ENCODE data around the gene SST.

GRCh38 chr3:187719628-187720336 is 49.6 kb upstream of the SST start:
- TF ChIP-seq, protein P1, sequence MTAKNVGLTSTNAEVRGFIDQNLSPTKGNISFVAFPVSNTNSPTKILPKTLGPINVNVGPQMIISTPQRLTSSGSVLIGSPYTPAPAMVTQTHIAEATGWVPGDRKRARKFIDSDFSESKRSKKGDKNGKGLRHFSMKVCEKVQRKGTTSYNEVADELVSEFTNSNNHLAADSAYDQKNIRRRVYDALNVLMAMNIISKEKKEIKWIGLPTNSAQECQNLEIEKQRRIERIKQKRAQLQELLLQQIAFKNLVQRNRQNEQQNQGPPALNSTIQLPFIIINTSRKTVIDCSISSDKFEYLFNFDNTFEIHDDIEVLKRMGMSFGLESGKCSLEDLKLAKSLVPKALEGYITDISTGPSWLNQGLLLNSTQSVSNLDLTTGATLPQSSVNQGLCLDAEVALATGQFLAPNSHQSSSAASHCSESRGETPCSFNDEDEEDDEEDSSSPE (CRISPR knock-in tag; IDR thresholded peaks at IDR 0.05): peak; percentile 43; the same call in 1 of the 2 replicates
- TF ChIP-seq CTCF (CRISPR knock-in tag; IDR thresholded peaks at IDR 0.05) (0 out of 2 replicates have a peak, but pooled peaks have one; percentile 33), CBFB (CRISPR knock-in tag; IDR thresholded peaks at IDR 0.05) (0 out of 2 replicates have a peak, but pooled peaks have one; percentile 32), TCF12 (IDR thresholded peaks at IDR 0.05) (no peak), TCF12 (CRISPR knock-in tag; IDR thresholded peaks at IDR 0.05) (peak; percentile 69; the same call in 1 of the 2 replicates), ZBTB1 (CRISPR knock-in tag; IDR thresholded peaks at IDR 0.05; ENCODE audit: borderline replicate concordance) (no peak), DPF2 (CRISPR knock-in tag; IDR thresholded peaks at IDR 0.05; ENCODE audit: borderline replicate concordance, low read depth) (peak; percentile 18; the same call in 1 of the 2 replicates), MAZ (IDR thresholded peaks at IDR 0.05; ENCODE audit: borderline replicate concordance, low read depth, low read length) (no peak), MAZ (CRISPR knock-in tag; IDR thresholded peaks at IDR 0.05; ENCODE audit: low read depth) (no peak), FOXA1 (IDR thresholded peaks at IDR 0.05) (no peak), FOXA1 (CRISPR knock-in tag; IDR thresholded peaks at IDR 0.05) (peak; percentile 52; the same call in 1 of the 2 replicates), ZFX (CRISPR knock-in tag; IDR thresholded peaks at IDR 0.05; ENCODE audit: low read depth) (peak; percentile 70; the same call in 1 of the 2 replicates), ZBTB33 (CRISPR knock-in tag; IDR thresholded peaks at IDR 0.05) (no peak), TAF1 (CRISPR knock-in tag; IDR thresholded peaks at IDR 0.05) (no peak; the same call in 1 of the 2 replicates), POLR2AphosphoS5 (IDR thresholded peaks at IDR 0.05; ENCODE audit: low read depth, low read length) (no peak)
- TF ChIP-seq, protein P2, sequence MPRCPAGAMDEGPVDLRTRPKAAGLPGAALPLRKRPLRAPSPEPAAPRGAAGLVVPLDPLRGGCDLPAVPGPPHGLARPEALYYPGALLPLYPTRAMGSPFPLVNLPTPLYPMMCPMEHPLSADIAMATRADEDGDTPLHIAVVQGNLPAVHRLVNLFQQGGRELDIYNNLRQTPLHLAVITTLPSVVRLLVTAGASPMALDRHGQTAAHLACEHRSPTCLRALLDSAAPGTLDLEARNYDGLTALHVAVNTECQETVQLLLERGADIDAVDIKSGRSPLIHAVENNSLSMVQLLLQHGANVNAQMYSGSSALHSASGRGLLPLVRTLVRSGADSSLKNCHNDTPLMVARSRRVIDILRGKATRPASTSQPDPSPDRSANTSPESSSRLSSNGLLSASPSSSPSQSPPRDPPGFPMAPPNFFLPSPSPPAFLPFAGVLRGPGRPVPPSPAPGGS (CRISPR knock-in tag; IDR thresholded peaks at IDR 0.05): 0 out of 2 replicates have a peak, but pooled peaks have one; percentile 21

Data from HepG2 (cell line).